HG03066 (cell line): ENCODE data around the gene FOXP2.
"Not testable (repeated sequence)": the region's sequence is repeated elsewhere in the genome, so short reads cannot be mapped to it uniquely, and the experiment has no call there.

ENCODE experiments used
- ATAC-seq: cut with Tn5 transposase; IDR thresholded peaks from one replicate; pipeline ENCODE4 v1.9.1; 2021; ENCODE audit warnings: low read depth; ENCODE audit not compliant: unreplicated experiment

Gene FOXP2

GRCh38 chr7:114569220-114569619 lies 154.6 kb downstream of the FOXP2 start:
- no peak for ATAC-seq

GRCh38 chr7:114574384-114574783 lies 159.8 kb downstream of the FOXP2 start:
- ATAC-seq, result no peak

GRCh38 chr7:114575098-114575497 lies 160.5 kb downstream of the FOXP2 start:
- no peak for ATAC-seq

- not testable (repeated sequence) for ATAC-seq
Measured at GRCh38 chr7:114580963-114581362, 166.3 kb downstream of the FOXP2 start.

- no peak for ATAC-seq
Measured at GRCh38 chr7:114588506-114588905, 173.9 kb downstream of the FOXP2 start.

- ATAC-seq, result no peak
Measured at GRCh38 chr7:114589436-114589835, 174.8 kb downstream of the FOXP2 start.

GRCh38 chr7:114590298-114590697 lies 175.7 kb downstream of the FOXP2 start:
- ATAC-seq, result no peak

- ATAC-seq, result no peak
Measured at GRCh38 chr7:114598946-114599345, 184.3 kb downstream of the FOXP2 start.

GRCh38 chr7:114606100-114606499 lies 191.5 kb downstream of the FOXP2 start:
- ATAC-seq, result no peak

- not testable (repeated sequence) for ATAC-seq
Measured at GRCh38 chr7:114608822-114609221, 194.2 kb downstream of the FOXP2 start.

GRCh38 chr7:114620208-114620607 lies 205.6 kb downstream of the FOXP2 start:
- ATAC-seq, result no peak

- ATAC-seq, result no peak
Measured at GRCh38 chr7:114622221-114622620, 207.6 kb downstream of the FOXP2 start.

- ATAC-seq, result no peak
Measured at GRCh38 chr7:114623146-114623545, 208.5 kb downstream of the FOXP2 start.

- ATAC-seq, result no peak
Measured at GRCh38 chr7:114627231-114627630, 212.6 kb downstream of the FOXP2 start.

GRCh38 chr7:114628362-114628761 lies 213.7 kb downstream of the FOXP2 start:
- ATAC-seq, result no peak

GRCh38 chr7:114629762-114630161 lies 215.1 kb downstream of the FOXP2 start:
- ATAC-seq, result no peak

- ATAC-seq, result no peak
Measured at GRCh38 chr7:114630201-114630990, 215.8 kb downstream of the FOXP2 start.

GRCh38 chr7:114631249-114631822 lies 216.7 kb downstream of the FOXP2 start:
- ATAC-seq, result no peak

GRCh38 chr7:114639451-114639850 lies 224.8 kb downstream of the FOXP2 start:
- no peak for ATAC-seq

- ATAC-seq, result no peak
Measured at GRCh38 chr7:114644455-114644854, 229.8 kb downstream of the FOXP2 start.

GRCh38 chr7:114645451-114645850 lies 230.8 kb downstream of the FOXP2 start:
- no peak for ATAC-seq

GRCh38 chr7:114647518-114647917 lies 232.9 kb downstream of the FOXP2 start:
- ATAC-seq, result no peak
